HEK293 (cell line): ENCODE measurements around the gene ANXA2.
A peak's percentile ranks its signal among the peaks of the same experiment; 100 is the strongest.
"Not testable (repeated sequence)": the region's sequence is repeated elsewhere in the genome, so short reads cannot be mapped to it uniquely, and the experiment has no call there.

ENCODE experiments used
- CTCF ChIA-PET: fragments of 350-600 bp; formaldehyde crosslinking; extraction: SDS; loops from one replicate; lab custom pipeline; 2021; ENCODE audit warnings: antibody characterized with exemption; lab: Yijun Ruan, JAX
- POLR2A ChIA-PET: fragments of 300-600 bp; formaldehyde crosslinking; extraction: SDS; loops from one replicate; lab custom pipeline; 2020; ENCODE audit warnings: antibody characterized with exemption, inconsistent platforms; lab: Yijun Ruan, JAX
- H3K27ac ChIP-seq: fragments of 200-500 bp; sonication (Bioruptor generic); 2 replicates; pipeline ENCODE4 v1.5.1; 2014; ENCODE audit warnings: low read depth, low read length, control low read depth, inconsistent platforms; ENCODE audit errors: extremely low read depth
- H3K36me3 ChIP-seq, 2 experiments: fragments of 200-500 bp in 1 of 2; sonication (Bioruptor generic) in 1 of 2; 1 replicate in 1 of 2; 2 replicates in 1 of 2; pipeline ENCODE4 v1.5.1; 2014 to 2017; ENCODE audit warnings: inconsistent platforms in 2 of 2, low read length in 2 of 2; ENCODE audit not compliant: control insufficient read depth in 2 of 2, insufficient read depth in 1 of 2
- H3K4me1 ChIP-seq: fragments of 200-500 bp; sonication (Bioruptor generic); 2 replicates; pipeline ENCODE4 v1.5.1; 2014; ENCODE audit warnings: mild to moderate bottlenecking, low read length, inconsistent platforms; ENCODE audit not compliant: control insufficient read depth, insufficient read depth
- H3K4me3 ChIP-seq: 2 replicates; pipeline ENCODE4 v1.5.1; 2011; ENCODE audit warnings: low read depth, mild to moderate bottlenecking, control low read depth, low read length, moderate library complexity
- H3K9me3 ChIP-seq: fragments of 200-500 bp; sonication (Bioruptor generic); 2 replicates; pipeline ENCODE4 v1.5.1; 2014; ENCODE audit warnings: low read depth, low read length, inconsistent platforms; ENCODE audit not compliant: control insufficient read depth, insufficient read depth
- GLI2 ChIP-seq: fragments of 450-650 bp; formaldehyde crosslinking; IDR thresholded peaks from 2 replicates; pipeline ENCODE4; 2017; ENCODE audit warnings: missing biosample characterization, missing genetic modification characterization, low read depth, borderline replicate concordance
- HOXA7 ChIP-seq: sonication (generic); formaldehyde crosslinking; IDR thresholded peaks from 2 replicates; pipeline ENCODE4 v1.8.1; 2022; ENCODE audit warnings: missing genetic modification reagents, borderline replicate concordance
- KLF17 ChIP-seq: fragments of 450-650 bp; formaldehyde crosslinking; IDR thresholded peaks from 2 replicates; pipeline ENCODE4 v1.5.1; 2016; ENCODE audit warnings: missing biosample characterization, missing genetic modification characterization
- KLF7 ChIP-seq: fragments of 450-650 bp; formaldehyde crosslinking; IDR thresholded peaks from 2 replicates; pipeline ENCODE4 v1.5.1; 2016; ENCODE audit warnings: missing biosample characterization, missing genetic modification characterization, borderline replicate concordance
- OVOL3 ChIP-seq: fragments of 450-650 bp; formaldehyde crosslinking; IDR thresholded peaks from 2 replicates; pipeline ENCODE4 v1.5.1; 2016; ENCODE audit warnings: missing biosample characterization, missing genetic modification characterization
- PRDM6 ChIP-seq: fragments of 450-650 bp; formaldehyde crosslinking; IDR thresholded peaks from 2 replicates; pipeline ENCODE4 v1.5.1; 2017; ENCODE audit warnings: missing biosample characterization, missing genetic modification characterization
- SALL2 ChIP-seq: fragments of 450-650 bp; formaldehyde crosslinking; IDR thresholded peaks from 2 replicates; pipeline ENCODE4 v1.5.0; 2017; ENCODE audit warnings: missing biosample characterization, mild to moderate bottlenecking, missing genetic modification characterization, borderline replicate concordance
- SCRT1 ChIP-seq: fragments of 450-650 bp; formaldehyde crosslinking; IDR thresholded peaks from 2 replicates; pipeline ENCODE4 v1.5.1; 2016; ENCODE audit warnings: missing biosample characterization, missing genetic modification characterization, borderline replicate concordance
- SP3 ChIP-seq: fragments of 450-650 bp; formaldehyde crosslinking; IDR thresholded peaks from 2 replicates; pipeline ENCODE4 v1.5.1; 2016; ENCODE audit warnings: missing biosample characterization, missing genetic modification characterization
- TRIM28 ChIP-seq: IDR thresholded peaks from 2 replicates; pipeline ENCODE4 v1.6.1; 2011; ENCODE audit warnings: low read length, control low read depth, borderline replicate concordance
- ZEB2 ChIP-seq: fragments of 450-650 bp; formaldehyde crosslinking; IDR thresholded peaks from 2 replicates; pipeline ENCODE4 v1.5.1; 2016; ENCODE audit warnings: missing biosample characterization, missing genetic modification characterization
- ZFP41 ChIP-seq: fragments of 450-650 bp; formaldehyde crosslinking; IDR thresholded peaks from 2 replicates; pipeline ENCODE4 v1.5.1; 2016; ENCODE audit warnings: missing biosample characterization, missing genetic modification characterization, borderline replicate concordance
- ZNF140 ChIP-seq: fragments of 450-650 bp; formaldehyde crosslinking; IDR thresholded peaks from 2 replicates; pipeline ENCODE4 v1.5.1; 2016; ENCODE audit warnings: missing biosample characterization, missing genetic modification characterization
- ZNF19 ChIP-seq: fragments of 450-650 bp; formaldehyde crosslinking; IDR thresholded peaks from 2 replicates; pipeline ENCODE4; 2016; ENCODE audit warnings: missing biosample characterization, missing genetic modification characterization, low read depth
- ZNF521 ChIP-seq: fragments of 450-650 bp; formaldehyde crosslinking; IDR thresholded peaks from 2 replicates; pipeline ENCODE4 v1.5.1; 2017; ENCODE audit warnings: missing biosample characterization, mild to moderate bottlenecking, missing genetic modification characterization
- ZNF560 ChIP-seq: fragments of 450-650 bp; formaldehyde crosslinking; IDR thresholded peaks from 2 replicates; pipeline ENCODE4 v1.5.1; 2017; ENCODE audit warnings: missing biosample characterization, missing genetic modification characterization, borderline replicate concordance
- ZNF654 ChIP-seq: fragments of 450-650 bp; formaldehyde crosslinking; IDR thresholded peaks from 2 replicates; pipeline ENCODE4 v1.5.1; 2016; ENCODE audit warnings: low read depth, missing biosample characterization, missing genetic modification characterization
- ZNF660 ChIP-seq: fragments of 450-650 bp; IDR thresholded peaks from 2 replicates; pipeline ENCODE4 v1.5.1; 2018; ENCODE audit warnings: missing biosample characterization, mild to moderate bottlenecking, missing genetic modification characterization
- ZNF707 ChIP-seq: fragments of 450-650 bp; formaldehyde crosslinking; IDR thresholded peaks from 2 replicates; pipeline ENCODE4 v1.5.1; 2016; ENCODE audit warnings: missing biosample characterization, missing genetic modification characterization
- ZNF777 ChIP-seq: fragments of 450-650 bp; formaldehyde crosslinking; IDR thresholded peaks from 2 replicates; pipeline ENCODE4 v1.5.1; 2017; ENCODE audit warnings: missing biosample characterization, missing genetic modification characterization, borderline replicate concordance
- ZNF791 ChIP-seq: fragments of 450-650 bp; formaldehyde crosslinking; IDR thresholded peaks from 2 replicates; pipeline ENCODE4 v1.5.1; 2016; ENCODE audit warnings: missing biosample characterization, missing genetic modification characterization
- ZNF792 ChIP-seq: fragments of 450-650 bp; formaldehyde crosslinking; IDR thresholded peaks from 2 replicates; pipeline ENCODE4 v1.5.1; 2016; ENCODE audit warnings: missing biosample characterization, missing genetic modification characterization
- ZSCAN16 ChIP-seq: fragments of 450-650 bp; formaldehyde crosslinking; IDR thresholded peaks from 2 replicates; pipeline ENCODE4 v1.5.1; 2016; ENCODE audit warnings: missing biosample characterization, missing genetic modification characterization
- ZSCAN30 ChIP-seq: fragments of 450-650 bp; IDR thresholded peaks from 2 replicates; pipeline ENCODE4 v1.5.1; 2018; ENCODE audit warnings: missing biosample characterization, mild to moderate bottlenecking, missing genetic modification characterization, moderate library complexity
- ZXDB ChIP-seq: fragments of 450-650 bp; formaldehyde crosslinking; IDR thresholded peaks from 2 replicates; pipeline ENCODE4 v1.5.1; 2016; ENCODE audit warnings: missing biosample characterization, missing genetic modification characterization

Gene ANXA2

GRCh38 chr15:60337076-60337475 lies 60.7 kb downstream of the ANXA2 start:
- H3K27ac ChIP-seq = no peak overlapping the region
- no peaks in the 10 kb centered on the region for H3K36me3 ChIP-seq
- H3K4me1 ChIP-seq = no peaks in the 10 kb centered on the region
- POLR2A ChIA-PET = no interaction called here
- TF ChIP-seq ZXDB (tag by site-specific recombination) = no peak
- CTCF ChIA-PET = interaction anchor here (2.3 kb wide), 1 partner anchor 9 kb away, joined by 6 read pairs; no protein-coding TSS in a partner anchor
- H3K4me3 ChIP-seq = no peak overlapping the region
- no peaks in the 10 kb centered on the region for H3K9me3 ChIP-seq

- CTCF ChIA-PET = interaction anchor here (0.6 to 1.1 kb wide), 2 partner anchors 9 to 252 kb away, joined by 3 read pairs; no protein-coding TSS in a partner anchor
- H3K27ac ChIP-seq, H3K36me3 ChIP-seq, POLR2A ChIA-PET, H3K4me3 ChIP-seq, H3K4me1 ChIP-seq, H3K9me3 ChIP-seq: not testable (repeated sequence)
These were observed 62.5 kb downstream of the ANXA2 start for GRCh38 chr15:60335296-60335695.

GRCh38 chr15:60328852-60329443 lies 68.8 kb downstream of the ANXA2 start:
- H3K36me3 ChIP-seq = no peaks in the 10 kb centered on the region
- no peaks in the 10 kb centered on the region for H3K9me3 ChIP-seq
- 0 out of 2 replicates have a peak, but pooled peaks cover 6% of the 10 kb centered on the region for H3K4me1 ChIP-seq
- TF ChIP-seq GLI2 (tag by site-specific recombination) = no peak
- TF ChIP-seq ZNF792 (tag by site-specific recombination) = no peak
- no peak for TF ChIP-seq TRIM28
- TF ChIP-seq ZNF654 (tag by site-specific recombination) = peak; percentile 37
- TF ChIP-seq ZNF521 (tag by site-specific recombination) = no peak
- no peak for TF ChIP-seq ZNF777 (tag by site-specific recombination)
- TF ChIP-seq ZSCAN16 = no peak
- TF ChIP-seq KLF7 = no peak
- TF ChIP-seq, all 188 proteins: peak for 1
- ChIA-PET POLR2A (no interaction called here), CTCF (interaction anchor here (0.6 to 4.9 kb wide), 18 partner anchors 8 to 637 kb away, joined by 3 to 71 read pairs (median 6); partner anchors contain the start of gene BNIP2)
- H3K27ac ChIP-seq = no peak overlapping the region
- no peak overlapping the region for H3K4me3 ChIP-seq

- CTCF ChIA-PET = interaction anchor here (0.5 to 4.9 kb wide), 52 partner anchors 9 to 1293 kb away, joined by 3 to 71 read pairs (median 4); partner anchors contain the start of gene BNIP2
- H3K27ac ChIP-seq = no peak overlapping the region
- POLR2A ChIA-PET = interaction anchor here (0.8 kb wide), 1 partner anchor 483 kb away, joined by 3 read pairs; no protein-coding TSS in a partner anchor
- H3K9me3 ChIP-seq = no peaks in the 10 kb centered on the region
- no peak overlapping the region for H3K4me3 ChIP-seq
- 0 out of 2 replicates have a peak, but pooled peaks cover 6% of the 10 kb centered on the region for H3K4me1 ChIP-seq
- H3K36me3 ChIP-seq = no peaks in the 10 kb centered on the region
- TF ChIP-seq HOXA7 (CRISPR knock-in tag) (no peak), KLF17 (tag by site-specific recombination) (no peak), SCRT1 (tag by site-specific recombination) (no peak), ZSCAN30 (0 out of 2 replicates have a peak, but pooled peaks have one; percentile 24), SALL2 (tag by site-specific recombination) (no peak), KLF7 (no peak), ZNF19 (tag by site-specific recombination) (no peak), ZNF560 (tag by site-specific recombination) (no peak), ZNF791 (tag by site-specific recombination) (no peak), ZEB2 (tag by site-specific recombination) (no peak), SP3 (tag by site-specific recombination) (no peak), ZNF140 (no peak), ZNF660 (tag by site-specific recombination) (peak; percentile 65), OVOL3 (tag by site-specific recombination) (no peak), PRDM6 (tag by site-specific recombination) (no peak), ZFP41 (no peak), ZNF707 (tag by site-specific recombination) (no peak)
These were observed 70.7 kb downstream of the ANXA2 start for GRCh38 chr15:60326824-60327654.
